ENCODE measurements around the gene CHST11. TPM values are rescaled to one million over a fixed set of nuclear protein-coding genes. Genes with fewer than 3 reads are reported as not detected.

The CHST11 gene
- total RNA-seq, 1 donor from 2014 or later = 40.1 TPM

GRCh38 chr12:104750061-104750460, 293.3 kb downstream of the CHST11 start:
- ATAC-seq (ENCODE audit: low read depth) = peak; percentile 51
- no peaks in the 10 kb centered on the region for H3K9me3 Mint-ChIP-seq

GRCh38 chr12:104751120-104751519, 294.4 kb downstream of the CHST11 start:
- no peaks in the 10 kb centered on the region for H3K9me3 Mint-ChIP-seq
- no peak for TF ChIP-seq CTCF (IDR thresholded peaks at IDR 0.05)
- ChIA-PET POLR2A (interaction anchor here (0.6 to 1.4 kb wide), 2 partner anchors 11 to 332 kb away, joined by 5 to 8 read pairs; no protein-coding TSS in a partner anchor), CTCF (no interaction called here)
- H3K36me3 Mint-ChIP-seq (ENCODE audit: low read depth) = peaks cover under 1% of the 10 kb centered on the region
- H3K4me3 Mint-ChIP-seq = peak overlapping the region; percentile 24
- H3K27ac Mint-ChIP-seq = peak overlapping the region; percentile 56
- H3K27me3 Mint-ChIP-seq = no peaks in the 10 kb centered on the region
- H3K4me1 Mint-ChIP-seq = peaks cover 58% of the 10 kb centered on the region
- DNase-seq (no peak), ATAC-seq (ENCODE audit: low read depth) (peak; percentile 7)
- intact Hi-C loops (cut with micrococcal nuclease) = loop anchor here (1.0 to 5.0 kb wide), 6 partner anchors 11 to 301 kb away; partner anchors contain the start of gene CHST11

More at GRCh38 chr12:104750061-104750460, 293.3 kb downstream of the CHST11 start:
- H3K4me1 Mint-ChIP-seq = peaks cover 66% of the 10 kb centered on the region
- DNase-seq = no peak
- no peak for TF ChIP-seq CTCF (IDR thresholded peaks at IDR 0.05)
- no peaks in the 10 kb centered on the region for H3K27me3 Mint-ChIP-seq
- CTCF ChIA-PET = interaction anchor here (0.6 kb wide), 1 partner anchor 54 kb away, joined by 3 read pairs; no protein-coding TSS in a partner anchor
- POLR2A ChIA-PET = interaction anchor here (0.6 to 1.8 kb wide), 5 partner anchors 10 to 272 kb away, joined by 4 to 8 read pairs (median 6); no protein-coding TSS in a partner anchor
- no peaks in the 10 kb centered on the region for H3K36me3 Mint-ChIP-seq (ENCODE audit: low read depth)
- intact Hi-C loops (cut with micrococcal nuclease) = loop anchor here (2.0 to 5.0 kb wide), 3 partner anchors 57 to 302 kb away; partner anchors contain the start of gene CHST11
- no peak overlapping the region for H3K4me3 Mint-ChIP-seq
- H3K27ac Mint-ChIP-seq = peak overlapping the region; percentile 50

GRCh38 chr12:104751594-104751993, 294.8 kb downstream of the CHST11 start:
- intact Hi-C loops (cut with micrococcal nuclease) = loop anchor here (1.0 to 5.0 kb wide), 6 partner anchors 11 to 301 kb away; partner anchors contain the start of gene CHST11
- peak overlapping the region; percentile 46 for H3K4me3 Mint-ChIP-seq
- POLR2A ChIA-PET = interaction anchor here (1.4 kb wide), 1 partner anchor 11 kb away, joined by 5 read pairs; no protein-coding TSS in a partner anchor
- DNase-seq (no peak), ATAC-seq (ENCODE audit: low read depth) (peak; percentile 90)
- peaks cover 54% of the 10 kb centered on the region for H3K4me1 Mint-ChIP-seq
- H3K27ac Mint-ChIP-seq = peak overlapping the region; percentile 77
- H3K27me3 Mint-ChIP-seq = no peaks in the 10 kb centered on the region
- H3K36me3 Mint-ChIP-seq (ENCODE audit: low read depth) = peaks cover 4% of the 10 kb centered on the region
- CTCF ChIA-PET = no interaction called here
- no peaks in the 10 kb centered on the region for H3K9me3 Mint-ChIP-seq
- no peak for TF ChIP-seq CTCF (IDR thresholded peaks at IDR 0.05)

- ATAC-seq (ENCODE audit: low read depth) (no peak), DNase-seq (no peak)
- Mint-ChIP-seq H3K36me3 (ENCODE audit: low read depth) (peaks cover 9% of the 10 kb centered on the region), H3K9me3 (no peaks in the 10 kb centered on the region), H3K4me1 (peaks cover 49% of the 10 kb centered on the region), H3K27ac (peak overlapping the region; percentile 77), H3K4me3 (peak overlapping the region; percentile 46), H3K27me3 (no peaks in the 10 kb centered on the region)
- TF ChIP-seq CTCF (IDR thresholded peaks at IDR 0.05) = no peak
- ChIA-PET POLR2A (interaction anchor here (1.4 kb wide), 1 partner anchor 11 kb away, joined by 5 read pairs; no protein-coding TSS in a partner anchor), CTCF (no interaction called here)
- intact Hi-C loops (cut with micrococcal nuclease) = loop anchor here (5.0 kb wide), 2 partner anchors 295 to 300 kb away; partner anchors contain the start of gene CHST11
Measured at GRCh38 chr12:104752016-104752415, 295.3 kb downstream of the CHST11 start.

- ATAC-seq (ENCODE audit: low read depth) (no peak), DNase-seq (no peak)
- Mint-ChIP-seq H3K4me1 (peaks cover 49% of the 10 kb centered on the region), H3K27me3 (no peaks in the 10 kb centered on the region), H3K4me3 (no peak overlapping the region), H3K36me3 (ENCODE audit: low read depth) (peaks cover 17% of the 10 kb centered on the region), H3K27ac (peak overlapping the region; percentile 35), H3K9me3 (no peaks in the 10 kb centered on the region)
- ChIA-PET POLR2A (no interaction called here), CTCF (no interaction called here)
- no peak for TF ChIP-seq CTCF (IDR thresholded peaks at IDR 0.05)
- intact Hi-C loops (cut with micrococcal nuclease) = loop anchor here (5.0 kb wide), 2 partner anchors 296 to 299 kb away; partner anchors contain the start of gene CHST11
Measured at GRCh38 chr12:104752881-104753280, 296.1 kb downstream of the CHST11 start.
